GM13976 (cell line): ENCODE data around the gene LRRC8D.

Source experiments
- DNase-seq: peaks from one replicate; pipeline ENCODE4 v3.0.0; 2012; ENCODE audit warnings: low spot score
- CTCF ChIP-seq: IDR thresholded peaks from 2 replicates; pipeline ENCODE4 v1.5.1; 2012; ENCODE audit warnings: borderline replicate concordance, mild to moderate bottlenecking; ENCODE audit not compliant: insufficient read depth; ENCODE audit errors: extremely low read depth, missing control alignments, control extremely low read depth
- in situ Hi-C: fragments of 300-500 bp; cut with MboI; formaldehyde crosslinking; loops from one replicate; pipeline ENCODE4 v1.12.0; 2022; ENCODE audit warnings: low sequenced_read_pairs, mixed read lengths, inconsistent platforms; ENCODE audit not compliant: unreplicated experiment

Gene LRRC8D

GRCh38 chr1:89832496-89833127 is 11.8 kb downstream of the LRRC8D start:
- DNase-seq: no peak

GRCh38 chr1:89833183-89834082 is 12.6 kb downstream of the LRRC8D start:
- TF ChIP-seq CTCF: no peak
- in situ Hi-C loops: no loop called here
- DNase-seq: no peak

More at GRCh38 chr1:89832496-89833127, 11.8 kb downstream of the LRRC8D start:
- in situ Hi-C loops: no loop called here
- TF ChIP-seq CTCF: no peak

- in situ Hi-C loops: no loop called here
- TF ChIP-seq CTCF: no peak
- no peak for DNase-seq
Observed at GRCh38 chr1:89834083-89834704, 13.4 kb downstream of the LRRC8D start.

GRCh38 chr1:89836252-89837035 is 15.6 kb downstream of the LRRC8D start:
- in situ Hi-C loops: no loop called here
- no peak for DNase-seq
- TF ChIP-seq CTCF: no peak

- in situ Hi-C loops: no loop called here
- no peak for DNase-seq
- no peak for TF ChIP-seq CTCF
Observed at GRCh38 chr1:89837036-89837481, 16.2 kb downstream of the LRRC8D start.

GRCh38 chr1:89837510-89837909 is 16.7 kb downstream of the LRRC8D start:
- in situ Hi-C loops: no loop called here
- TF ChIP-seq CTCF: no peak
- no peak for DNase-seq
